ENCODE measurements around the gene SLC5A8. TPM values are rescaled to one million over a fixed set of nuclear protein-coding genes. Genes with fewer than 3 reads are reported as not detected.

Gene SLC5A8
- total and polyA plus RNA-seq, 4 donors, result not detected

- Histone ChIP-seq H3K27me3 (ENCODE audit: control insufficient read depth in 4 of 4, insufficient read depth in 4 of 4, low read length in 3 of 4) (no peaks in the 10 kb centered on the region), H3K4me3 (ENCODE audit: low read depth in 1 of 3, low read length in 3 of 3) (no peak overlapping the region), H3K9ac (ENCODE audit: low read depth in 1 of 2, low read length in 2 of 2) (no peak overlapping the region), H3K9me3 (ENCODE audit: control insufficient read depth in 4 of 4, low read length in 3 of 4) (peaks cover 0 to 6% (median 3%) of the 10 kb centered on the region in 4 donors), H3K27ac (ENCODE audit: low read depth in 1 of 2, low read length in 2 of 2) (no peak overlapping the region), H3K36me3 (ENCODE audit: control insufficient read depth in 4 of 4, insufficient read depth in 3 of 4, low read depth in 1 of 4, low read length in 3 of 4) (no peaks in the 10 kb centered on the region), H3K4me1 (ENCODE audit: control insufficient read depth in 4 of 4, insufficient read depth in 4 of 4, low read length in 3 of 4) (no peaks in the 10 kb centered on the region)
- DNase-seq (ENCODE audit: low spot score), result no peak
- TF ChIP-seq SP1 (IDR thresholded peaks at IDR 0.05) (no peak), TAF1 (conservative IDR thresholded peaks at IDR 0.05) (no peak), YY1 (IDR thresholded peaks at IDR 0.05) (no peak), EGR1 (IDR thresholded peaks at IDR 0.05; ENCODE audit: low read depth in 2 of 2) (no peak), RXRA (IDR thresholded peaks at IDR 0.05) (no peak), HNF4G (IDR thresholded peaks at IDR 0.05) (no peak), GABPA (IDR thresholded peaks at IDR 0.05 in 1 of 2, conservative IDR thresholded peaks at IDR 0.05 in 1 of 2) (no peak), HNF4A (conservative IDR thresholded peaks at IDR 0.05) (no peak)
- TF ChIP-seq, protein P1, sequence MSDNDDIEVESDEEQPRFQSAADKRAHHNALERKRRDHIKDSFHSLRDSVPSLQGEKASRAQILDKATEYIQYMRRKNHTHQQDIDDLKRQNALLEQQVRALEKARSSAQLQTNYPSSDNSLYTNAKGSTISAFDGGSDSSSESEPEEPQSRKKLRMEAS (IDR thresholded peaks at IDR 0.05), result no peak
- TF ChIP-seq, protein P2, sequence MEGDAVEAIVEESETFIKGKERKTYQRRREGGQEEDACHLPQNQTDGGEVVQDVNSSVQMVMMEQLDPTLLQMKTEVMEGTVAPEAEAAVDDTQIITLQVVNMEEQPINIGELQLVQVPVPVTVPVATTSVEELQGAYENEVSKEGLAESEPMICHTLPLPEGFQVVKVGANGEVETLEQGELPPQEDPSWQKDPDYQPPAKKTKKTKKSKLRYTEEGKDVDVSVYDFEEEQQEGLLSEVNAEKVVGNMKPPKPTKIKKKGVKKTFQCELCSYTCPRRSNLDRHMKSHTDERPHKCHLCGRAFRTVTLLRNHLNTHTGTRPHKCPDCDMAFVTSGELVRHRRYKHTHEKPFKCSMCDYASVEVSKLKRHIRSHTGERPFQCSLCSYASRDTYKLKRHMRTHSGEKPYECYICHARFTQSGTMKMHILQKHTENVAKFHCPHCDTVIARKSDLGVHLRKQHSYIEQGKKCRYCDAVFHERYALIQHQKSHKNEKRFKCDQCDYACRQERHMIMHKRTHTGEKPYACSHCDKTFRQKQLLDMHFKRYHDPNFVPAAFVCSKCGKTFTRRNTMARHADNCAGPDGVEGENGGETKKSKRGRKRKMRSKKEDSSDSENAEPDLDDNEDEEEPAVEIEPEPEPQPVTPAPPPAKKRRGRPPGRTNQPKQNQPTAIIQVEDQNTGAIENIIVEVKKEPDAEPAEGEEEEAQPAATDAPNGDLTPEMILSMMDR (IDR thresholded peaks at IDR 0.05; ENCODE audit: low read depth, low read length, missing input control), result no peak
- TF ChIP-seq, protein P3, sequence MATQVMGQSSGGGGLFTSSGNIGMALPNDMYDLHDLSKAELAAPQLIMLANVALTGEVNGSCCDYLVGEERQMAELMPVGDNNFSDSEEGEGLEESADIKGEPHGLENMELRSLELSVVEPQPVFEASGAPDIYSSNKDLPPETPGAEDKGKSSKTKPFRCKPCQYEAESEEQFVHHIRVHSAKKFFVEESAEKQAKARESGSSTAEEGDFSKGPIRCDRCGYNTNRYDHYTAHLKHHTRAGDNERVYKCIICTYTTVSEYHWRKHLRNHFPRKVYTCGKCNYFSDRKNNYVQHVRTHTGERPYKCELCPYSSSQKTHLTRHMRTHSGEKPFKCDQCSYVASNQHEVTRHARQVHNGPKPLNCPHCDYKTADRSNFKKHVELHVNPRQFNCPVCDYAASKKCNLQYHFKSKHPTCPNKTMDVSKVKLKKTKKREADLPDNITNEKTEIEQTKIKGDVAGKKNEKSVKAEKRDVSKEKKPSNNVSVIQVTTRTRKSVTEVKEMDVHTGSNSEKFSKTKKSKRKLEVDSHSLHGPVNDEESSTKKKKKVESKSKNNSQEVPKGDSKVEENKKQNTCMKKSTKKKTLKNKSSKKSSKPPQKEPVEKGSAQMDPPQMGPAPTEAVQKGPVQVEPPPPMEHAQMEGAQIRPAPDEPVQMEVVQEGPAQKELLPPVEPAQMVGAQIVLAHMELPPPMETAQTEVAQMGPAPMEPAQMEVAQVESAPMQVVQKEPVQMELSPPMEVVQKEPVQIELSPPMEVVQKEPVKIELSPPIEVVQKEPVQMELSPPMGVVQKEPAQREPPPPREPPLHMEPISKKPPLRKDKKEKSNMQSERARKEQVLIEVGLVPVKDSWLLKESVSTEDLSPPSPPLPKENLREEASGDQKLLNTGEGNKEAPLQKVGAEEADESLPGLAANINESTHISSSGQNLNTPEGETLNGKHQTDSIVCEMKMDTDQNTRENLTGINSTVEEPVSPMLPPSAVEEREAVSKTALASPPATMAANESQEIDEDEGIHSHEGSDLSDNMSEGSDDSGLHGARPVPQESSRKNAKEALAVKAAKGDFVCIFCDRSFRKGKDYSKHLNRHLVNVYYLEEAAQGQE (IDR thresholded peaks at IDR 0.05), result no peak
- TF ChIP-seq, protein P4, sequence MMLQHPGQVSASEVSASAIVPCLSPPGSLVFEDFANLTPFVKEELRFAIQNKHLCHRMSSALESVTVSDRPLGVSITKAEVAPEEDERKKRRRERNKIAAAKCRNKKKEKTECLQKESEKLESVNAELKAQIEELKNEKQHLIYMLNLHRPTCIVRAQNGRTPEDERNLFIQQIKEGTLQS (IDR thresholded peaks at IDR 0.05), result no peak
- WGBS, result 69% methylated on average over 4 of the region's 4 CpGs
Observed at GRCh38 chr12:101107032-101107763, 102.8 kb downstream of the SLC5A8 start.

Small RNAs within 50 kb of the gene (small RNA-seq; reads per million reads assigned to genes)
- not detected for gene RNU6-768P

Other genes starting within 250 kb of the SLC5A8 start
- 10 to 100 TPM in 1 of 2 donors, 1 to 10 TPM in 1; 6.6 to 10.1 TPM for gene UTP20, start 69.9 kb upstream of the SLC5A8 start, total RNA-seq
- gene UTP20, start 69.9 kb upstream of the SLC5A8 start, polyA plus RNA-seq, result 1 to 10 TPM; 1.5 to 2.1 TPM
- gene ARL1, start 197.5 kb upstream of the SLC5A8 start, total RNA-seq, result 10 to 100 TPM; 29.2 to 44.8 TPM
- gene ARL1, start 197.5 kb upstream of the SLC5A8 start, polyA plus RNA-seq, result 10 to 100 TPM; 33.3 to 40.3 TPM